Upper lobe of right lung (tissue), 1 donor: Measurements from ENCODE around the gene CAMKMT. TPM values are rescaled to one million over a fixed set of nuclear protein-coding genes. Genes with fewer than 3 reads are reported as not detected.

ENCODE experiments used
- ATAC-seq: fragments of 200-7000 bp; cut with Tn5 transposase; one replicate; pipeline ENCODE4 v1.9.1; 2020; ENCODE audit warnings: mild to moderate bottlenecking, moderate library complexity
- DNase-seq: peaks from one replicate; pipeline ENCODE4 v3.0.0-alpha.2; 2020
- H3K27ac ChIP-seq: fragments of 200-600 bp; one replicate; pipeline ENCODE4 v1.8.0; 2022
- H3K27me3 ChIP-seq: fragments of 200-600 bp; one replicate; pipeline ENCODE4 v1.8.0; 2022; ENCODE audit warnings: mild to moderate bottlenecking
- H3K36me3 ChIP-seq: fragments of 200-600 bp; one replicate; pipeline ENCODE4 v1.8.0; 2022
- H3K4me1 ChIP-seq: fragments of 200-600 bp; one replicate; pipeline ENCODE4 v1.8.0; 2022
- H3K4me3 ChIP-seq: fragments of 200-600 bp; one replicate; pipeline ENCODE4 v1.8.0; 2022; ENCODE audit warnings: mild to moderate bottlenecking
- H3K9me3 ChIP-seq: fragments of 200-600 bp; one replicate; pipeline ENCODE4 v1.8.0; 2022
- intact Hi-C: fragments of 100-400 bp; cut with DNase I; formaldehyde crosslinking; loops from one replicate; pipeline ENCODE4 v1.11.0; 2022
- total RNA-seq: library from RNA; stranded (reverse); fragmentation: NEBNext Ultra II Directional; extraction: Animal tissue kit (Norgen Biotek cat#: 25700); gene quantifications from one replicate; pipeline ENCODE4 v1.2.1, GENCODE V29; 2021
- TF ChIP-seq, protein P1 (sequence below): fragments of 200-600 bp; IDR thresholded peaks from one replicate; pipeline ENCODE4 v1.8.0; 2022; ENCODE audit warnings: antibody characterized with exemption
- donor health status: DM: no; HTN: yes; CAD: no; lungs with severe emphysema.

The CAMKMT gene
- total RNA-seq, 1 donor from 2014 or later: 10.5 TPM

- no peak overlapping the region for H3K27ac ChIP-seq
- ATAC-seq (no peak), DNase-seq (no peak)
- no peak overlapping the region for H3K4me3 ChIP-seq
- no peaks in the 10 kb centered on the region for H3K9me3 ChIP-seq
- TF ChIP-seq, protein P1, sequence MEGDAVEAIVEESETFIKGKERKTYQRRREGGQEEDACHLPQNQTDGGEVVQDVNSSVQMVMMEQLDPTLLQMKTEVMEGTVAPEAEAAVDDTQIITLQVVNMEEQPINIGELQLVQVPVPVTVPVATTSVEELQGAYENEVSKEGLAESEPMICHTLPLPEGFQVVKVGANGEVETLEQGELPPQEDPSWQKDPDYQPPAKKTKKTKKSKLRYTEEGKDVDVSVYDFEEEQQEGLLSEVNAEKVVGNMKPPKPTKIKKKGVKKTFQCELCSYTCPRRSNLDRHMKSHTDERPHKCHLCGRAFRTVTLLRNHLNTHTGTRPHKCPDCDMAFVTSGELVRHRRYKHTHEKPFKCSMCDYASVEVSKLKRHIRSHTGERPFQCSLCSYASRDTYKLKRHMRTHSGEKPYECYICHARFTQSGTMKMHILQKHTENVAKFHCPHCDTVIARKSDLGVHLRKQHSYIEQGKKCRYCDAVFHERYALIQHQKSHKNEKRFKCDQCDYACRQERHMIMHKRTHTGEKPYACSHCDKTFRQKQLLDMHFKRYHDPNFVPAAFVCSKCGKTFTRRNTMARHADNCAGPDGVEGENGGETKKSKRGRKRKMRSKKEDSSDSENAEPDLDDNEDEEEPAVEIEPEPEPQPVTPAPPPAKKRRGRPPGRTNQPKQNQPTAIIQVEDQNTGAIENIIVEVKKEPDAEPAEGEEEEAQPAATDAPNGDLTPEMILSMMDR: no peak
- no peaks in the 10 kb centered on the region for H3K36me3 ChIP-seq
- H3K4me1 ChIP-seq: no peaks in the 10 kb centered on the region
- H3K27me3 ChIP-seq: no peaks in the 10 kb centered on the region
- intact Hi-C loops: no loop called here
Measured at GRCh38 chr2:44744961-44745892, 383.5 kb downstream of the CAMKMT start.

DNA sequence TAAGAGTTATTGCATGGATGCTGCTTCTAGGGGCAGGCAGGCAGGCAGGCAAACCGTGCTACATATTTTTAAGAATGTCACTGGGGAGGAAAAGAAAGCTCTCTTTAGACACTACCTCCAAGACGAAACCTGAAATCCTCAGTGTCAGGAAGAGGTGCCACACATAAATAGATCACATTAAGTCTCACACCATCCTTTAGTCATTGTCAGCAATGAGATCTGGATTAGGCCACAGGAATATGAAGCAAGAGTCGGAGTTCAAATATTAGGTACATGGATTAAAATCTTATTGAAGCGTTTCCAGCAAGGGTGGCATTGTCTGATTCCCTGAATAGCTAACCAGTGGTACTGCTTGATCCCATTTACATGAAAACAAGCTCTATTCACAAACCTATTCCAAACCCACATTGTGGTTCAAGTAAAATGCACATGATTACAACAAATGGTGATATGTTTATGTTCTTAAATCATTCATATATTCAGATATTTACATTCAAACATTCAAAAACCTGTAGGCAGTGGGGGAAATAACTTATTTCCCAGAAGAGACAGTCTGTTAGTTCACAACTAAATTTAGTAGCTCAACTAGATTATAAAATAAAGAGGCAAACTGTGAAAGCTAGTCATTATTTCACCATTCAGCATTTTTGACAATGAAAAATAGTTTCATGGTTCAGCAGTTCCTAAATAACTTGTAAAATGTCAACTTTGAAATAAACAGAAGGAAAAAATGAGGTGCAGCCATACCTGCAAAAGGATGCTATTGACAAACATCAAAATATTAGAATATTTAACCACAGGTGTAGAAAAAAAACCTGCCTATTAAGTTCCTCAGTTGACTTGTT, 384.4 kb downstream of the CAMKMT start:
- no peak for ATAC-seq
- no peak overlapping the region for H3K27ac ChIP-seq

DNA sequence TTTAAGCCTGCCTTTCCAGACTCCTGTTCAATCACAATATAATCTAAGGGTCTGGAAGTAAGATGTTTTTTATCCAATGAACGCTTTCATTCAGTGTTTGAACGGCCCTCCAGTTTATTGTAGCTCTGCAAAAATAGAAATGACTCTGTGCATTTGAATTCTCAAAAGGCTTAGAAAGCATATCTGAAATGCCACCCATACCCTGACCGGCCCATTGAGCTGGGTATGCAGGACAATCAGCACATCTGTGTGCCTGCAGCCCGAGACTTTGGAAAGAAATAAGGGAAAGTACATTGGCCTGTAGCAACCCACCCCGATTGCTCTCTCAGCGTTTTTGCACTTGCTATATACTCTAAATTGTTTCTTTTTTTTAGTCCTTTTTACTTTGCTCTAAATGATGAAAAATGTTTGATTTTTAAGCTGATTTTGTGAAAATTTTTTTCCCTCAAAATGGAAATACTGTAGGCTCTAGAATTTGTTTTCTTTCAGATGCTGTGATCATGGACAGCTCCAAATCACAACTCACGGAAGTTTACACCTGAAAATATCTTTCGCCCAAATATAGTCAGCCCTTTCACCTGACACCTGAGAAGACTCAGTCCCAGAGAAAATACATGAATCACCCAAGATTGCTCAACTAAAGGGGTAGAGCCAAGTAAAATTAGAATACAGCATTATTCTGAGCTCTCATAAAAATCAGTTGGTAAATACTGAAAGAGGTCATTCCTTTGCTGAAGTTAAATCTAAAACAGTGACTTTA, 385.3 kb downstream of the CAMKMT start:
- no peaks in the 10 kb centered on the region for H3K4me1 ChIP-seq
- no peak overlapping the region for H3K27ac ChIP-seq
- H3K9me3 ChIP-seq: no peaks in the 10 kb centered on the region
- intact Hi-C loops: no loop called here
- no peaks in the 10 kb centered on the region for H3K27me3 ChIP-seq
- H3K4me3 ChIP-seq: no peak overlapping the region
- no peaks in the 10 kb centered on the region for H3K36me3 ChIP-seq
- TF ChIP-seq, protein P1: no peak
- DNase-seq (no peak), ATAC-seq (no peak)

More for the DNA sequence above, 384.4 kb downstream of the CAMKMT start:
- intact Hi-C loops: no loop called here
- H3K27me3 ChIP-seq: no peaks in the 10 kb centered on the region
- no peak overlapping the region for H3K4me3 ChIP-seq
- H3K9me3 ChIP-seq: no peaks in the 10 kb centered on the region
- no peak for DNase-seq
- no peaks in the 10 kb centered on the region for H3K36me3 ChIP-seq
- TF ChIP-seq, protein P1: no peak
- no peaks in the 10 kb centered on the region for H3K4me1 ChIP-seq

GRCh38 chr2:44747794-44748193, 386.0 kb downstream of the CAMKMT start:
- DNase-seq: no peak
- no peak for ATAC-seq
- Histone ChIP-seq H3K27me3 (no peaks in the 10 kb centered on the region), H3K4me1 (no peaks in the 10 kb centered on the region), H3K9me3 (no peaks in the 10 kb centered on the region), H3K36me3 (no peaks in the 10 kb centered on the region), H3K4me3 (no peak overlapping the region), H3K27ac (no peak overlapping the region)
- TF ChIP-seq, protein P1: no peak
- intact Hi-C loops: no loop called here

- Histone ChIP-seq H3K4me1 (no peaks in the 10 kb centered on the region), H3K9me3 (no peaks in the 10 kb centered on the region), H3K27me3 (no peaks in the 10 kb centered on the region), H3K27ac (no peak overlapping the region), H3K4me3 (no peak overlapping the region), H3K36me3 (no peaks in the 10 kb centered on the region)
- DNase-seq (no peak), ATAC-seq (no peak)
- intact Hi-C loops: no loop called here
- TF ChIP-seq, protein P1: no peak
Measured at GRCh38 chr2:44751754-44752479, 390.2 kb downstream of the CAMKMT start.
